OCI-LY7 (cell line): ENCODE results near the gene SLC10A7. TPM values are rescaled to one million over a fixed set of nuclear protein-coding genes. Genes with fewer than 3 reads are reported as not detected.

Experiments used
- BruUV-seq: library from RNA; stranded (reverse); fragments of 400-500 nt; replicated peaks from 2 replicates; lab custom pipeline; 2021; lab: Mats Ljungman, UMichigan
- CTCF ChIA-PET: fragments of 300-600 bp; sonication (Branson Sonifier 250); formaldehyde crosslinking; loops from one replicate; lab custom pipeline; 2022; ENCODE audit warnings: antibody characterized with exemption; ENCODE audit not compliant: unreplicated experiment; lab: Charles Lee
- POLR2A ChIA-PET: fragments of 300-600 bp; sonication (Branson Sonifier 250); formaldehyde crosslinking; loops from one replicate; lab custom pipeline; 2022; ENCODE audit warnings: antibody characterized with exemption; lab: Charles Lee
- DNase-seq: peaks from one replicate; pipeline ENCODE4 v3.0.0-alpha.2; 2015; ENCODE audit warnings: low spot score
- H2AFZ ChIP-seq: fragments of 200-600 bp; sonication (generic), shearing (Covaris generic); 2 replicates; pipeline ENCODE4 v1.6.1; 2014; ENCODE audit warnings: mild to moderate bottlenecking, antibody characterized with exemption, low read length, moderate library complexity
- H3K27ac ChIP-seq: fragments of 200-600 bp; sonication (generic); 2 replicates; pipeline ENCODE4 v1.5.1; 2014; ENCODE audit warnings: mixed run types, low read depth, mild to moderate bottlenecking, moderate library complexity, low read length, inconsistent platforms; ENCODE audit not compliant: poor library complexity, severe bottlenecking
- H3K36me3 ChIP-seq: fragments of 200-600 bp; sonication (generic); 2 replicates; pipeline ENCODE4 v1.6.1; 2014; ENCODE audit warnings: mild to moderate bottlenecking, antibody characterized with exemption, low read length, moderate library complexity, mixed read lengths; ENCODE audit not compliant: insufficient read depth
- H3K4me1 ChIP-seq: fragments of 200-600 bp; sonication (generic); 2 replicates; pipeline ENCODE4 v1.5.1; 2014; ENCODE audit warnings: mild to moderate bottlenecking, low read length; ENCODE audit not compliant: insufficient read depth, poor library complexity, severe bottlenecking
- H3K4me2 ChIP-seq: fragments of 200-600 bp; sonication (generic); 2 replicates; pipeline ENCODE4 v1.6.1; 2014; ENCODE audit warnings: mild to moderate bottlenecking, low read length
- H3K4me3 ChIP-seq: fragments of 200-600 bp; sonication (generic); 2 replicates; pipeline ENCODE4 v1.5.1; 2014; ENCODE audit warnings: mild to moderate bottlenecking, low read depth, low read length; ENCODE audit not compliant: poor library complexity, severe bottlenecking
- H3K79me2 ChIP-seq: fragments of 200-600 bp; sonication (generic); 2 replicates; pipeline ENCODE4 v1.6.1; 2016; ENCODE audit warnings: low read depth, mild to moderate bottlenecking, low read length, moderate library complexity, mixed read lengths; ENCODE audit not compliant: insufficient read depth
- H3K9me2 ChIP-seq: fragments of 200-600 bp; sonication (generic); 2 replicates; pipeline ENCODE4 v1.6.1; 2016; ENCODE audit warnings: mild to moderate bottlenecking, low read length, mixed read lengths; ENCODE audit not compliant: insufficient read depth
- H3K9me3 ChIP-seq: fragments of 200-600 bp; sonication (generic); 2 replicates; pipeline ENCODE4 v1.6.1; 2014; ENCODE audit warnings: mild to moderate bottlenecking, mixed run types, low read length, mixed read lengths
- H4K20me1 ChIP-seq: fragments of 200-600 bp; sonication (generic); 2 replicates; pipeline ENCODE4 v1.6.1; 2014; ENCODE audit warnings: mild to moderate bottlenecking, antibody characterized with exemption, low read length, moderate library complexity, mixed read lengths; ENCODE audit not compliant: insufficient read depth
- EZH2phosphoT487 ChIP-seq: fragments of 200-600 bp; sonication (generic); IDR thresholded peaks from 2 replicates; pipeline ENCODE4 v1.6.1; 2018; ENCODE audit warnings: low read depth, borderline replicate concordance, mild to moderate bottlenecking, mixed run types, antibody characterized with exemption, low read length, moderate library complexity, mixed read lengths
- intact Hi-C: fragments of 100-400 bp; cut with micrococcal nuclease; formaldehyde crosslinking; loops from one replicate; pipeline ENCODE4 v1.10.0; 2022; ENCODE audit not compliant: unreplicated experiment
- total RNA-seq, 2 experiments: library from RNA; depleted of rRNA in 1 of 2; stranded (reverse); fragments of >200 nt in 1 of 2; shearing (Covaris generic) in 1 of 2; gene quantifications; 2 replicates each; pipeline ENCODE4 v1.2.3, GENCODE V29; 2014 to 2022
- TF ChIP-seq, protein P1 (sequence below): fragments of 200-600 bp; sonication (generic); conservative IDR thresholded peaks from 2 replicates; pipeline ENCODE4 v1.5.1; 2014; ENCODE audit warnings: mild to moderate bottlenecking, antibody characterized with exemption, low read length, moderate library complexity, mixed read lengths

Gene SLC10A7
- total RNA-seq, 2 experiments from 2014 or later: 16.8 to 18.9 TPM

DNA sequence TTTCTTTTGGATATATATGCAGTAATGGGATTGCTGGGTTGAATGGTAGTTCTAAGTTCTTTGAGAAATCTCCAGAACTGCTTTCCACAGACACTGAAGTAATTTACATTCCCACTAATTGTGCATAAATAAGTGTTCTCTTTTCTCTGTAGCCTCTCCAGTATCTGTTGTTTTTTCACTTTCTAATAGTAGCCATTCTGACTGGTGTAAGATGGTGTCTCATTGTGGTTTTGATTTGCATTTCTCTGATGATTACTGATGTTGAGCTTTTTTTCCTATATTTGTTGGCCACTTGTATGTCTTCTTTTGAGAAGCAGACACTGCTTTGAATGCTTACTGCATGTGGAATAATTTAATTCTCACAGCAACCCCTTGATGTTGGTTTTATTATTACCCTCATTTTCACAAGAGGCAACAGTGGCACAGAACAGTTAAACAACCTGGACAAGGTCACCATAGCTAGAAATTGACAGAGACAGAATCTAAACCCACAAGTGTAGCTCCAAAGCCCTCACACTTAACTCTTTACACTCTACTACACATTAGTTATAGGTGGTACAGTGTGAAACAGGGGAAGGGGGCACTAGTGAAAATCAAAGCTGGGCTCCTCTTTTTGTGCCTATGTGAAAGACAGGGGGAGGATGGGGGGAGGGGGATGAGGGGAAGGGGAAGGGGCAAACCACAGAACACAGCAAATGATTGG is 211.3 kb downstream of the SLC10A7 start:
- Histone ChIP-seq H3K4me2 (no peak overlapping the region), H2AFZ (no peak overlapping the region), H3K79me2 (no peaks in the 10 kb centered on the region), H3K4me1 (no peaks in the 10 kb centered on the region), H3K9me3 (no peaks in the 10 kb centered on the region), H3K27ac (no peak overlapping the region), H3K9me2 (no peaks in the 10 kb centered on the region), H3K36me3 (no peaks in the 10 kb centered on the region), H3K4me3 (no peak overlapping the region), H4K20me1 (no peaks in the 10 kb centered on the region)
- no TSS peak for BruUV-seq
- intact Hi-C loops: no loop called here
- TF ChIP-seq, protein P1, sequence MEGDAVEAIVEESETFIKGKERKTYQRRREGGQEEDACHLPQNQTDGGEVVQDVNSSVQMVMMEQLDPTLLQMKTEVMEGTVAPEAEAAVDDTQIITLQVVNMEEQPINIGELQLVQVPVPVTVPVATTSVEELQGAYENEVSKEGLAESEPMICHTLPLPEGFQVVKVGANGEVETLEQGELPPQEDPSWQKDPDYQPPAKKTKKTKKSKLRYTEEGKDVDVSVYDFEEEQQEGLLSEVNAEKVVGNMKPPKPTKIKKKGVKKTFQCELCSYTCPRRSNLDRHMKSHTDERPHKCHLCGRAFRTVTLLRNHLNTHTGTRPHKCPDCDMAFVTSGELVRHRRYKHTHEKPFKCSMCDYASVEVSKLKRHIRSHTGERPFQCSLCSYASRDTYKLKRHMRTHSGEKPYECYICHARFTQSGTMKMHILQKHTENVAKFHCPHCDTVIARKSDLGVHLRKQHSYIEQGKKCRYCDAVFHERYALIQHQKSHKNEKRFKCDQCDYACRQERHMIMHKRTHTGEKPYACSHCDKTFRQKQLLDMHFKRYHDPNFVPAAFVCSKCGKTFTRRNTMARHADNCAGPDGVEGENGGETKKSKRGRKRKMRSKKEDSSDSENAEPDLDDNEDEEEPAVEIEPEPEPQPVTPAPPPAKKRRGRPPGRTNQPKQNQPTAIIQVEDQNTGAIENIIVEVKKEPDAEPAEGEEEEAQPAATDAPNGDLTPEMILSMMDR: no peak
- no peak for TF ChIP-seq EZH2phosphoT487
- CTCF ChIA-PET: no interaction called here
- POLR2A ChIA-PET: no interaction called here
- DNase-seq: no peak

DNA sequence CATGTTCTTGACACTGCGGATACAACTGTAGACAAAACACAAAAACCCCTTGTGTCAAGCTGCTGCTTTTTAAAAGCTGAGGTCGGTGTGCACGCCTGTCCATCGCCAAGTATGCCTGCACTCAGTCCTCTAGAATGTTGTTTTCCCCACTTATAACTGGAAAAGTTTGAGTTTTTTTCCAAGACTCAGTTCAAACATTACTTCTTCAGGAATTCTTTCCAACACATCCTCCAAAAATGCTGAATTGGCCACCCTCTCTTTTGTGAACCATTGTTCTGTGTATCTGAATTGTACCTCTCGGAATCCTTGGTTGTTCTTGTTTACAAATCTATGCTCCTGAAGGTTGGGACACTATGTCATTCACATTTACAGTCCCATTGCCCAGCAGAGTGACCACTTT is 212.8 kb downstream of the SLC10A7 start:
- intact Hi-C loops: no loop called here
- H3K9me2 ChIP-seq: no peaks in the 10 kb centered on the region
- no peak overlapping the region for H2AFZ ChIP-seq
- no peaks in the 10 kb centered on the region for H3K9me3 ChIP-seq
- no peaks in the 10 kb centered on the region for H3K36me3 ChIP-seq
- no peak for DNase-seq
- TF ChIP-seq, protein P1: no peak
- no peak for TF ChIP-seq EZH2phosphoT487
- H3K27ac ChIP-seq: no peak overlapping the region
- H3K4me2 ChIP-seq: no peak overlapping the region
- no peak overlapping the region for H3K4me3 ChIP-seq
- ChIA-PET CTCF (no interaction called here), POLR2A (no interaction called here)
- no peaks in the 10 kb centered on the region for H3K79me2 ChIP-seq
- no peaks in the 10 kb centered on the region for H3K4me1 ChIP-seq
- H4K20me1 ChIP-seq: no peaks in the 10 kb centered on the region
- no TSS peak for BruUV-seq

DNA sequence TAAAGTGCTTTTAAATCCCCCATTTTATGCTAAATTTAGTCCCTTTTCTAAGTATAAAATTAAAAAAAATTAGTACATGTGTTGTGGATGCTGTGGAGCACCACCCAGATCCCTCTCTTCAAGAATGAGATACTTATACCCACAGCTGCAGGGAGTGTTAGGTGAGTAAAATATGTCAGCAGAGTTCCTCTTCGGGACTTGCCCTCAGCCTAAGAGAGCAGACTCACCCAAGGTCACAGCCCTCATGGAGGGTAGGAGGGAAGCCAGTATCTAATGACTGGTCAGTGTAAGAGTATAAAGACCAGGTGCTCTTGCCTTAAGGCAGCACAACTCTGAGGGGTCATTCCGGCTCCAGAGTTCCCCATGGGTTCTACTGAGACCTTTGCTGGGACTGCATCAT is 218.9 kb downstream of the SLC10A7 start:
- no peaks in the 10 kb centered on the region for H3K9me2 ChIP-seq
- POLR2A ChIA-PET: no interaction called here
- H4K20me1 ChIP-seq: no peaks in the 10 kb centered on the region
- H3K4me1 ChIP-seq: no peaks in the 10 kb centered on the region
- TF ChIP-seq, protein P1: no peak
- TF ChIP-seq EZH2phosphoT487: no peak
- no peaks in the 10 kb centered on the region for H3K9me3 ChIP-seq
- BruUV-seq: no TSS peak
- no peak overlapping the region for H3K4me3 ChIP-seq
- H3K4me2 ChIP-seq: no peak overlapping the region
- H3K36me3 ChIP-seq: no peaks in the 10 kb centered on the region
- DNase-seq: no peak
- intact Hi-C loops: no loop called here
- H2AFZ ChIP-seq: no peak overlapping the region
- CTCF ChIA-PET: no interaction called here
- no peak overlapping the region for H3K27ac ChIP-seq
- no peaks in the 10 kb centered on the region for H3K79me2 ChIP-seq
